Esophagus squamous epithelium (tissue), 4 donors: ENCODE data around the gene RHCE.

ENCODE experiments used
- CTCF ChIP-seq, 6 experiments: fragments of 450-650 bp in 4 of 6; fragments of 200-600 bp in 2 of 6; sonication (generic) in 2 of 6; IDR thresholded peaks; one replicate each; pipeline ENCODE4 v1.5.1; 2016 to 2019; ENCODE audit warnings: antibody characterized with exemption in 6 of 6, mild to moderate bottlenecking in 4 of 6, moderate library complexity in 4 of 6
- POLR2A ChIP-seq, 4 donors: fragments of 450-650 bp; IDR thresholded peaks; one replicate each; pipeline ENCODE4 v1.6.1; 2017; ENCODE audit warnings: antibody characterized with exemption in 4 of 4, mild to moderate bottlenecking in 4 of 4, moderate library complexity in 3 of 4

GRCh38 chr1:25343872-25344271 is 76.8 kb downstream of the RHCE start:
- TF ChIP-seq CTCF (IDR thresholded peaks at IDR 0.05) (no peak), POLR2A (IDR thresholded peaks at IDR 0.05) (no peak)
